NCI-H446 treated with DMSO at 0.1 percent for 48 hours (cell line): ENCODE data around the gene OOEP.
"Not testable (repeated sequence)": the region's sequence is repeated elsewhere in the genome, so short reads cannot be mapped to it uniquely, and the experiment has no call there.

Source experiments
- DNase-seq: peaks from one replicate; lab custom pipeline; 2025; lab: John Stamatoyannopoulos, UW

Gene OOEP

GRCh38 chr6:73369563-73369962 lies at the start of gene OOEP:
Gene OOEP (minus strand): TSS chr6:73369897. CDS start chr6:73369792, 105 bp downstream.
- no peak for DNase-seq

GRCh38 chr6:73418081-73418741 lies 48.5 kb upstream of the OOEP start:
- no peak for DNase-seq

- DNase-seq = no peak
These were observed 43.4 kb upstream of the OOEP start for GRCh38 chr6:73413102-73413501.

- no peak for DNase-seq
These were observed 39.7 kb upstream of the OOEP start for GRCh38 chr6:73409395-73409794.

GRCh38 chr6:73400656-73401055 lies 31.0 kb upstream of the OOEP start:
- DNase-seq = no peak

GRCh38 chr6:73395875-73396274 lies 26.2 kb upstream of the OOEP start:
- DNase-seq = no peak

- DNase-seq = no peak
These were observed 25.1 kb upstream of the OOEP start, which contains the start of gene DDX43 for GRCh38 chr6:73394577-73395354. Gene DDX43 (plus strand): TSS chr6:73394828. CDS start chr6:73394906, 78 bp downstream.

GRCh38 chr6:73393278-73393677 lies 23.6 kb upstream of the OOEP start:
- DNase-seq = no peak

- DNase-seq = not testable (repeated sequence)
These were observed 22.5 kb upstream of the OOEP start for GRCh38 chr6:73392188-73392587.

GRCh38 chr6:73391675-73392074 lies 22.0 kb upstream of the OOEP start:
- DNase-seq = no peak

GRCh38 chr6:73389854-73390253 lies 20.2 kb upstream of the OOEP start:
- DNase-seq = no peak

GRCh38 chr6:73388800-73389512 lies 19.3 kb upstream of the OOEP start:
- DNase-seq = no peak

GRCh38 chr6:73388433-73388799 lies 18.7 kb upstream of the OOEP start:
- no peak for DNase-seq

- DNase-seq = no peak
These were observed 12.9 kb upstream of the OOEP start for GRCh38 chr6:73382462-73383113.

GRCh38 chr6:73381531-73381930 lies 11.8 kb upstream of the OOEP start:
- DNase-seq = not testable (repeated sequence)

- DNase-seq = no peak
These were observed 7.5 kb upstream of the OOEP start for GRCh38 chr6:73377225-73377624.

GRCh38 chr6:73375216-73375615 lies 5.5 kb upstream of the OOEP start:
- DNase-seq = no peak

- DNase-seq = peak; percentile 83
These were observed 2.8 kb upstream of the OOEP start for GRCh38 chr6:73372516-73372915.

- DNase-seq = no peak
These were observed 2.3 kb upstream of the OOEP start for GRCh38 chr6:73371984-73372383.

- DNase-seq = no peak
These were observed 540 bp downstream of the OOEP start for GRCh38 chr6:73369157-73369556.

GRCh38 chr6:73368675-73369074 lies 1.0 kb downstream of the OOEP start:
- no peak for DNase-seq

- DNase-seq = no peak
These were observed 1.8 kb downstream of the OOEP start for GRCh38 chr6:73367761-73368355.
